Stimulated activated CD4-positive, alpha-beta T cell treated with anti-CD3 and anti-CD28 coated beads, Interleukin-4, amount 100 ng/mL, for 1 hour (primary cell): ENCODE results near the gene GZMM.
"Not testable (repeated sequence)": the region's sequence is repeated elsewhere in the genome, so short reads cannot be mapped to it uniquely, and the experiment has no call there.

Experiments
- DNase-seq: peaks from one replicate; pipeline ENCODE4 v3.0.0-alpha.2; 2020

GZMM gene

GRCh38 chr19:583968-584239 is 40.1 kb downstream of the GZMM start:
- DNase-seq, result no peak

- DNase-seq, result peak; percentile 71
Measured at GRCh38 chr19:584240-585001, 40.6 kb downstream of the GZMM start.

DNA sequence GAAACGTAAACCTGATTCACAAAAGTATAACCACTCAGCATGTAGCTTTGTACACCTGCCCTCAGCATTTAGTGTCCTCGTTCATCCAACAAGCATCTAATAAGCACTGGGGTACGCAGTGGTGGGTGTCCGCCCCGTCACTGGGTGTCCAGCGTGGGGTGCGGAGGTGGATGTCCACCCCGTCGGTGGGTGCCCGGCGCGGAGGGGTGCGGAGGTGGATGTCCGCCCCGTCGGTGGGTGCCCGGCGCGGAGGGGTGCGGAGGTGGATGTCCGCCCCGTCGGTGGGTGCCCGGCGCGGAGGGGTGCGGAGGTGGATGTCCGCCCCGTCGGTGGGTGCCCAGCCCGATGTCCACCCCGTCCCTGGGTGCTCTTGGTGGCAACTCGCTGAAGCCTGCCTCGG is 41.3 kb downstream of the GZMM start:
- DNase-seq, result not testable (repeated sequence)

GRCh38 chr19:585551-586110 is 41.8 kb downstream of the GZMM start:
- DNase-seq, result no peak

- DNase-seq, result peak; percentile 71
Measured at GRCh38 chr19:588093-588740, 44.4 kb downstream of the GZMM start.

DNA sequence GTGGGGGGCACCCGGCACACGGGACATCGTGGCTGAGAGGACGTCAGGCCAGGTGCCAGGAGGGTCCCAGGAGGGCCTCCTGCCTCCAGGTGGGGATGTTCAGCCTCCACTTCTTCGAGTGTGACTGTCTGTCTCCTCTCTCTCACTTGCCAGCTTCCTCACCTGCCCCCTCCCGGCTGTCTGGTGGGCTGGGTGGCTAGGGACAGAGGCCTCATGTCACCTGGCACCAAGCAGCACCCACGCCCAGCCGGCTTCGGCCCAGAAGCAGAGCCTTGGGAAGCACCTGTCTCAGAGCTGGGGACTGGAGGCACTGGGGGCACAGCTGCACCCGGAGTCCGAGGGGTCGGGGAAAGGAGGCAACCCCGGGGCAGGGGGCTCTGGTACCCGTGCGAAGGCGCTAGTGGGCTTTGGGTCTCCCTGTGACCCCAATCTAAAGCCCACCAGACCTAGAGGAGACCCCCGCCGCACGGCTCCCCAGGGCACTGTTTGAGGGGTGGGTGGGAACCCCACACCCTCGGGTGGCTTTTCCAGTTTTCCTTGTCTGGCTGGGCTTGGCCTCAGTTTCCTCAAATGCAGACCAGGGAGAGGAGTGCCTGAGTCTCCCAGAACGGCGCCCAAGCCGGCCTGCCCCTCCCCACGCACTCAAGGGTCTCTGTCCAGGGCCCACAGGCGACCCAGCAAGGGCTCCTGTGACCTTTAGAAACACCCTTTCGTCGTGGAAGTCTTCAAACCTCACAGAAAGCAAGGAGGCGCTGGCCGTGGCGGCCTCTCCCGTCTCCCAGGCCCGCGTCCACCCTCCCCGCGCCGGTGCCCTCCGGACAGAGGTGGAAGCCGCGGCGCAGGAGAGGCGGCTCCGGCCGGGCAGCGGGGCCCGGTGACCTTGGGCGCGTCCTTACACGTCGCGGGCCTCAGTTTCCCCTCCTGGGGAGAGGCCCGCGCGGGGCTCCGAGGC is 45.2 kb downstream of the GZMM start:
- DNase-seq, result no peak

DNA sequence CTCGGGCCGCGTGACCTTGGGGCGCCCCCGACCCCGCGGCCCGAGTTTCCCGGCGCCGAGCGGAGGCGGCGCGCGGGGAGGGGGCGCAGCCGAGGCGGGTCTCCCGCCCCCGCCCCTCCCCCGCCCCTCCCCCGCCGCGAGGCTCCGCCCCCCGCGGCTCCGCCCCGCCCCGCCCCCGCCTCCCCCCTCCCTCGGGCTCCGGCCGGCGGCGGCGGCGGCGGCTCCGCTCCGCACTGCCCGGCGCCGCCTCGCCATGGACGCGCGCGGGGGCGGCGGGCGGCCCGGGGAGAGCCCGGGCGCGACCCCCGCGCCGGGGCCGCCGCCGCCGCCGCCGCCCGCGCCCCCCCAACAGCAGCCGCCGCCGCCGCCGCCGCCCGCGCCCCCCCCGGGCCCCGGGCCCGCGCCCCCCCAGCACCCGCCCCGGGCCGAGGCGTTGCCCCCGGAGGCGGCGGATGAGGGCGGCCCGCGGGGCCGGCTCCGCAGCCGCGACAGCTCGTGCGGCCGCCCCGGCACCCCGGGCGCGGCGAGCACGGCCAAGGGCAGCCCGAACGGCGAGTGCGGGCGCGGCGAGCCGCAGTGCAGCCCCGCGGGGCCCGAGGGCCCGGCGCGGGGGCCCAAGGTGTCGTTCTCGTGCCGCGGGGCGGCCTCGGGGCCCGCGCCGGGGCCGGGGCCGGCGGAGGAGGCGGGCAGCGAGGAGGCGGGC is 46.0 kb downstream of the GZMM start, which contains the start of gene HCN2:
Gene HCN2, plus strand, starts transcription at position 189 of the 703 bp plus-strand sequence. Its CDS starts 65 bp downstream, at position 254.
- no peak for DNase-seq

- no peak for DNase-seq
Measured at GRCh38 chr19:590396-590745, 46.5 kb downstream of the GZMM start.

DNA sequence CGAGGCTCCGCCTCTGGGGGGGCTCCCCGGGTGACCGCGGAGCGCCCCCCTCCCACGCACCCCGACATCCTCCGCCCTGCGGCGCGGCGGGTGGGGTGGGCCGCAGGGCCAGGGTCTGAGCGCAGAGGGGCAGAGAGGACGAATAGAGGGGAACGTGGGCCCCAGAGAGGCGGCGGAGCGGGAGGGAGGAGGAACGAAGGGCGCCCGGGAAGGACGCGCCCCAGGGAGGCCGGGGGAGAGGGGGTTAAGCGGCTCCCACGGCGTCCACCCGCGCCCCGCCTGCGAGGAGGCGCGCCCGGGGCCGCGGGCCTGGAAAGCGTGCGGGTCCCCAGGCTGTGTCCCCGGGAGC is 46.9 kb downstream of the GZMM start:
- DNase-seq, result no peak

GRCh38 chr19:591099-591958 is 47.5 kb downstream of the GZMM start:
- no peak for DNase-seq

DNA sequence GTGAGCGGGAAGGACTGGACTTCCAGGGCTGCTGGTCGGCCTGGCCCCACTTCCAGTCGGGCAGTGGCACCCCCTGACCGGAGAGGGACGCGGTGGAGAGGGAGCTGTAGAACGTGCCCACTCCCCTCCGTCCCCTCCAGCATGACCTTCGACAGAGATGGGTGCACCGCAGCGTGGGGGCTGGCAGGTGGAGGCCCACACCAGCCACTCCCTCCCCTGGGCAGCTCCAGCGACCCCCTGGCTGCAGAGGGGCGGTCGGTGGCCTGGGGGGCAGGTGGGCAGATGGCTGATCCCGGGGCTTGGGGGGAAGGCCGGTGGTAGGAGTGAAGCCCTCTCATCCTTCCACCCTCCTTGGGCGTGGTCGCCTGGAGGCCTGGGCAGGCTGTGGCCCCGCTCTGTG is 48.2 kb downstream of the GZMM start:
- DNase-seq, result no peak

DNA sequence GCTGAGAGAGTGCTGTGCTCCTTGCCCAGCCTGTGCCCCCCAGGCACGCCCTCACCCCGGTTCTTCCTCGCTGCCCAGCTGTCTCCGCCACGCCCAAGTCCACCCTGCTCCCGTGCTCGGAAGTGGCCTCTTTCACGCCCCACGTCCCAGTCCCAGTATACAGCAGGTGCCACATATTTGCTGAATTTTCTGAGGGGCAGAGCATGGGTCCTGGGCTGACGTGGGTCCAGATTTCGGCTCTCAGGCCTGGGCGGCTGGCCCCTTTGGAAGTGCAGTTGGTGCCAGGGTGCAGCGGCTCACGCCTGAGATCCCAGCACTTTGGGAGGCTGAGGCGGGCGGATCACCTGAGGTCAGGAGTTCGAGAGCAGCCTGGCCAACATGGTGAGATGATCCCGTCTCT is 49.2 kb downstream of the GZMM start:
- DNase-seq, result no peak

DNA sequence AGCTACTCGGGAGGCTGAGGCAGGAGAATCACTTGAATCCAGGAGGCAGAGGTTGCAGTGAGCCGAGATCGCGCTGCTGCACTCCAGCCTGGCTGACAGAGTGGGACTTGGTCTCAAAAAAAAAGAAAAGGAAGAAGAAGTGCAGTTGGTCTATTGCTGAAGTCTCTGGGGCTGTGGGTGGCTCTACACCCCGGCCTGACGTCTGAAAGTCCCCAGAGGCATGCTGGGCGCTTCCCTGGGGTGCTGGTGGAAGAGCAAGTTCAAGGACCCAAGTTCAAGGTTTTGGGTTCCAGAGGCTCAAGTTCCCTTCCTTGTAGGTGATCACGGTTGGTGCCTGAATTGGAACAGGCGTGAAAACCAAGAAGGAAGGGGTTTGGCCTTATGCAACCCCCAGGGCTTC is 49.7 kb downstream of the GZMM start:
- no peak for DNase-seq

DNA sequence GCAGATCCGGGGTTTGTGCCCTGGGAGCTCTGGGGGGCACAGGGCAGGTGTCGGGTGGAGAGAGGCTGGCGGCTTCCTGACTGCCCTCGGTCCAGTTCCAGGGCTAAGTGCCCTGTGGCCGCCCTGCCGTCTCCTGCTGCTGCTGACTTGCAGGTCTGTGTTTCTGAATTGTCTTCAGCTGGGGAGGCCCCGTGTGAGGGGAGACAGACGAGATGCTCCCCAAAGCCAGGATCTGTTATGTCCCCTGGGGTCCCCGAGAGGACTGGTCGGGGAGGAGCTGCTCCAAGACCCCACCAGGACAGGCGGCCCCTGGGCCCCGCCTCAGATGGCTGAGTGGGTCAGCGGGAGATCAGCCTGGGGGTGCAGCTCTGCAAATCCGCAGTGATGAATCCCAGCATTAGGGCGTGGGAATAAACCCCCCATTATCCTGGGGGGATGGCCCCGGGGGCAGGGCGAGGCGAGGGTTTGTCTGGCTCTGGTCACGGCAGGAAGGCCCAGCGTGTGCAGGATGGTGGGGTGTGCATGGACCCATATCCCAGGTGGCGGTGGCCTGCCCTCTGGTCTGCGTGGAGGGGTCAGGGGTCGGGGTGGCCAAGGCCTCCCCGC is 50.5 kb downstream of the GZMM start:
- no peak for DNase-seq

GRCh38 chr19:595326-596262 is 51.7 kb downstream of the GZMM start:
- no peak for DNase-seq

GRCh38 chr19:596263-596655 is 52.4 kb downstream of the GZMM start:
- no peak for DNase-seq

- DNase-seq, result no peak
Measured at GRCh38 chr19:597406-598315, 53.8 kb downstream of the GZMM start.
